HG02763 (cell line): ENCODE data around the gene TUBGCP3.

Experiments used
- ATAC-seq: cut with Tn5 transposase; IDR thresholded peaks from one replicate; pipeline ENCODE4 v1.9.1; 2021; ENCODE audit warnings: mild to moderate bottlenecking, moderate library complexity; ENCODE audit not compliant: unreplicated experiment

Gene TUBGCP3

DNA sequence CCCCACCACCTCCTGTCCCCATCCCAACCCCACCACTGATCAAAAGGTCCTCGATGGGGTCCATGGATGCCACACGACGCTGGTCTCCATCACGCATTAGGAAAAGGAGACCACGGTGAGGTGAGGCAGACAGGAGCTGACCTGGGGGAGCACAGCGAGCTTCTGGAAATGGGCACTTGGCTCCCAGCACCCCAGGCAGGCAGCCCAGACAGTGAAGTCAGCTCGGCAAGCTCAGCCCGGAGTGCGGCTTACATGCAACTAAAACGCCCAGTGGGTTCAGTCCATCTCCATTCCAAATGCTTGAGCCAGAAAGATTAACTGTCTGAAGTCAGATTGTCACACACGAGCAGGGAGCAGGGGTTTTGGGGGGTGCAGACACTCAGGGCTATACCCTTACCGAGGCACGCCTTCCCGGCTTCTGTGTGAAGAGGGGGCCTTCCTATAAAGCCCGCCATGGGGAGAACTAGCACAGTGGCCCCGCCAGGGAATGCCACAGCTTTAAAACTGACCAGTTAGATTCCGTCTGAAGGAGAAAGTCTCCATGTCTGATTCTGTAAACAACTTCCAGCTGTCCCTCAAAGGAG, 132.4 kb downstream of the TUBGCP3 start:
- ATAC-seq, result no peak

DNA sequence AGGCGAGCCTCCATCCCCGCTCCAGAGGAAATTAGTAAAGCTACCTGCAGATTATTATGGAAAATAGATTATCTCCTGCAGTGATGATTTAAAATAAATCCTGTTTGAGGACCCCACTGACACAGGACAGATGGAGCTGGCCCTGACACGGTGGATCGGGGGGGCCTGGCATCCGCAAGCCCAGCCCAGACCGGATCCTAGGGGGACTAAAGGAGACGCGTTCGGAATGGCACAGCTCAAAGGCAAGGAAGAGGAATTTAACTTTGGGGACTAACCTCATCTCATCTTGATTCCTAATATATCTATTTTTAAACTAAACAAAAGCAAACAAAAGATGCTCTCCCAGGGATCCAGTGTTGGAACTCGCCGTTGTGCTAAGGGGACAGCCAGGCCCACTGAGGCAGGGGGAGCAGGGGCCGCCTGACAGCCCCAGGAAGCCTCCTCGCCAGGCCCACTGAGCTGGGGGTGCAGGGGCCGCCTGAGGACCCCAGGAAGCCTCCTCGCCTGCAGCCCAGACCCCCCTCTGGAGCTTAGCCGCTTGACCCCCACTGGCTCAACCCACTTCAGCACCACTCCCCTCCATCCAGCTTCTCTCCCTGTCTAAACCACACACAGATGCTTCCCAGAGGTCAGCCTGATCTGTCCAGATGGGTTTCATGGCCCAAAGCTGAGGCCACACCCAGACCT, 133.2 kb downstream of the TUBGCP3 start:
- ATAC-seq, result no peak

DNA sequence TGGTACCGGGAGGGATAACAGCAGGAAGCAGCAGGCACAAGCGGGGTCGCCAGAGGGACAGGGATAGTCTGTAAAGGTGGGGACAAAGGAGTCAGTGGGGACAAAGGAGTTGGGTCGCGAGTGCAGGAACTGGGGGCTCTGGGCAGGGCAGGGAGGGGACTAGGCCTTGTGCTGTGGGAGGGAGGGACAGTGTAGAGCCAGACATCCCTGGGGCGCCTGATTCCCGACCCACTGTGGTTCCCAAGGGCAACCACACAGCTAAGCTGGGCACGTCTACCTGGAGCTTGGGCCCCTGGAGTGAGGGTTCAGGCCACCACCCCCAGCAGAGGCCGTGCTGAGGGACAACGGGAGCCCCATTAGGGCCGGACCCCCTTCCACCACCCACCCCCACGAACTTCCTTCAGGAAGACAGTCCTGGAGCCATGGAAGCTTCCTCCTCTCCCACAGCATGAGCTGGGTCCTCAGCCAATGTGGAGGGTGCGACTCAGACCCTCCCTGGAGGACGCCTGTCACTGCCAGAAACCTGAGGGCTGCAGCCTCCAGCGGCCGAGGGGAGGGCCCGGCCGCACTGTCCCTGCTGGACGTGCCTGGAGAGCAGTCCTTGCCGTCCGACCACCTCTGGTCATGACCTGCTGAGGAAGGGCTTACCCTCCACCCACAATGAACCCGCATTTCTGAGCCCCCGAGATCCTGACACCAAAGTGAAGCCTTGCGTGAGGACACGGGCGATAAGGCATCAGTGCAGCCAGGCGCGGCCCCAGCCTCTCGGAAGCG, 133.9 kb downstream of the TUBGCP3 start:
- no peak for ATAC-seq

DNA sequence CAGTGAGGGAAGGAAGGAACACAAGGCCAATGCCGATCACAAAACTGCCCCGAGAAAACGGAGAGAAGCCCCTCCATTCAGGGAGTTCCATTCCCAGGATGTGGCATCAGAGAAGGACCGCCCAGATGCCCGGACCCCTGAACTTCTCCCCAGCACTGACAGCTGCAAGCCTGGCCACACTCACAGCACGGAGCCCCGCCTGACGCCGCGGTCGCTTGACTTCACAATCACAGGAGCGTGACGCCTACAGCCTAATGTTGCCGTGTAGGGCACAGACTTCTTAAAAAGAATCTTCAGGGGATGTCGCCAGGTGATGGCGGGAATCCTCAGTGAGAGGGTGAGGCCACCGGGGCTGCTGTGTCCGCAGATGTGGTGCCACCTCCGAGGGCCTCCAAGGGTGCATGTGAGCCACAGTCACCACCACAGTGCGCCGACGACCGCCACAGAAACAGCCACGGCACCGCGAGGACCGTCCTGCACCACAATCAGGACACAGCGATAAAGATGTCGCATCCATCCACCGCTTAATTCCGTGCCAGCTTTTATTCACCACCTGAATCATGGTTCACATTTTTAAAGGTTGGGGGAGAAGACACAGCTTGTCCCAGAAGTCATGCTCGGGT, 134.6 kb downstream of the TUBGCP3 start:
- no peak for ATAC-seq

DNA sequence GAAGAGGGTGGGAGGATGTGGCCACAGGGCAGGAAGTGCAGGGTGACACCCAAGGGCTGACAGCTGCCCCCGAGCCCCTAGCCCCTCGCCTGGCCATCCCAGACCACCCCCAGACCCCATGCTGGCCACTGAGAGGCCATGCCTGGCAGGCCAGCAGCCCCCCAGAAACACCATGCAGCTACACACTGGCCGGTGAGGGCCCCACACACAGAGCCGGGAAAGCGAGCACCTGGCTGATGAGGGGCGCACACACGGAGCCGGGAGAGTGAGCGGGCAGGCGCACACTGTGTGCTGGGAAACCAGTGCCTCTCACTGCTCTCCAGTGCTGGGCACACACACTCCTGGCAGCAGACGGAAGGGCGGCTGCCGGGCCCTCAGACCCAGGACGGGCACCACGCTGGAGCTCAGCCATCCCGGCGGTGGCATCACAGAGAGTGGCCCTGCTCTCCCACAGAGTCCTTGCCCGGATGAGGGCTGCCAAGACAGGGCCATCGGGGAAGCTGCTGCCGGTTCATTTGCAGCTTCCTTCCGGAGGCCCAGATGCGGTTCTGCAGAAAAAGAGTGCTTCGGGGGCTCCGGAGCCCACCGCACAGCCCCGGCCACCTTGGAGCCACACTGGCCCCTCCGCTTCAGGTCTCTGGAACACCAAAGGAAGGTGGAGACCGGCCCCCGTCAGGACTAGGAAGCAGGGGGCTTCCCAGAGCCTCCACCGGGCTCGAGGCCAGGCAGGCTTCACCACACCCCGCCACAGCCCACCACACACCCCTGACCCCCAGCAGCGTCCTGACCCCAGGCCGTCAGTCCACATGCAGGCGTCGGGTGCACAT, 135.4 kb downstream of the TUBGCP3 start:
- no peak for ATAC-seq

DNA sequence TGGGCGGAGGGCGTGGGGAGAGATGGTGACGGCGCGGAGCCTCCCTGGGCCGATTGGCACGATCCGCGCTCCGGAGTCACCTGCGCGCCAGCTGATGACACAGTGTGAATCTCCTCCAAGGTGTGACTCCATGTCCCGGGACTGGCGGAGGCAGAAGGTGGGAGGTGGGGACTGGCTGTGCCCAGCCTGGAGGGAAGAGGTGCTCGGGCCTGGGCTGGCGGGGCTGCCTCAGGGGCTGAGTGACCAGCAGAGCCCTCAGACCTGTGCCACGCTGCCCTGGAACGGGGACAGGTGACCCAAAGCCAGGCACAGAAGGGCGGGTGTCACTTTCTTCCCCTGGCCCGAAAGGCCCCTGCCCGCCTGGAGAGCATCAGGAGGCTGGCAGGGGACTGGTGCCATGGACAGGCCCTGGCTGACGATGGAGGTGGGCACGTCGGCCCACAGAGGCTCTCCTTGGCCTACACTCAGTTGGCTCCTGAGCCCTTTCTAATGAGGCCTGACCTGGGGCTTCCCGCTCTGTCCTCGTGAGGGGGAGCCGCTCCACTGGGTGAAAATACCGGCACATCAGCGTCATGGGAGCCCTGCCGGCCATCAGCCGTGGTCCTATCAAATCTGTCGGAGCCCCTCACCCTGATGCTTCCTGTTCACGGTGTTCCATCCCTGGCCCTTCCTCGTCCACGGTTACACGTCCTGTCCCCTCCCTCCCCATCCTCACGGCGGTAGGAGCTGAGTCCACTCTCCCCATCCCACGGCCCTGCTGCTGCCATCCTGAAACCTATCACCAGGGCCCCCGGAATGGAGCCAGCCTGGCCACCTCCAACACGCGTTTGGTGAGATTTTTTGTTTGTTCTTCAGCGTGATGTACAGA, 136.2 kb downstream of the TUBGCP3 start:
- no peak for ATAC-seq

DNA sequence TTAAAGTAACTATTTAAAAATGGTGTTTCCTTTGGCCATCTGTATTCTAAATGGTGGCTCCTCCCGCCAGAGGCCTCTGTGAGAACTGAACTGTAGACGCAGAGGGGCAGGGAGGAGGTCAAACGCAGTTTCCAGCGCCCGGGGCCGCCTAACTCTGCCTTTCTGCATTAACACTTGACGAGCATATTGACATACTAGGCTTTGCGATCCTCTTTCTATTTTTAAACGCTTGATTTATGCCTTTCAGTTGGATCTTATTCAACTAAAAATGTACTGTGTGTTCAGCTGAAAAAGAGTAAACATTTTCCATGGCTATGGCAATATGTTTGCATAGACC, 137.1 kb downstream of the TUBGCP3 start:
- no peak for ATAC-seq

DNA sequence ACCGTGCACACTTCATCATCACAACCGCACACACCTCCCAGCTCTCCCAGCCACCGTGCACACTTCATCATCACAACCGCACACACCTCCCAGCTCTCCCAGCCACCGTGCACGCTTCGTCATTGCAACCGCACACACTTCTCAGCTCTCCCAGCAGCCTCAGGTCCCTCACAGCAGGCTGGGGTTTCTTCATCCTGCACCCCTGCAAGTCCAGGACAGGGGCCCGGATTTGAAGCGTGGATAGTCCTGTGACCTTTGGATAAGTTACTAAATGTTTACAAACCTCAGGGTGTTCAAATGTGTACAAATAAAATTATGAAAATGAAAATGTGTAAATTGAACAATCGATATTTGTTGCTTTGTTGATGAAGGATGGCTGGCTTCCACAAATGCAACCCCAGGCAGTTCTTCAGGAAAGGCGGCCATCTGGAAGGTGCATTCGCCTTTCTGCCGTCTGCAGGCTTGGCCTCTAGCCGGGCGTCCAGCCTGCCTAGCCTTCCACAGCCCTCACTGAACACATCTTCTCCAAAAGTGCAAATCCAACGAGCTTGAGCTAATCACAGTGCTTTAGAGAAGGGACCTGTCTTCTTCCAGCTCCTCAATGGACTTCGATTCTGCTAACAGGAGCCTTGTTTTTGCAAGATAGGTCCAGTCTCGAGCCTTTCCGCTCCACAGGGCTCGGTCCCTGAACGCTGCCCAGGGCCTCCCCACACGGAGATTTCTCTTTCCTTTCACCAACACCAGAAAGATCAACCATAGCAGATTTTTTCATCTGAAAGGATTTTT, 137.6 kb downstream of the TUBGCP3 start:
- no peak for ATAC-seq

DNA sequence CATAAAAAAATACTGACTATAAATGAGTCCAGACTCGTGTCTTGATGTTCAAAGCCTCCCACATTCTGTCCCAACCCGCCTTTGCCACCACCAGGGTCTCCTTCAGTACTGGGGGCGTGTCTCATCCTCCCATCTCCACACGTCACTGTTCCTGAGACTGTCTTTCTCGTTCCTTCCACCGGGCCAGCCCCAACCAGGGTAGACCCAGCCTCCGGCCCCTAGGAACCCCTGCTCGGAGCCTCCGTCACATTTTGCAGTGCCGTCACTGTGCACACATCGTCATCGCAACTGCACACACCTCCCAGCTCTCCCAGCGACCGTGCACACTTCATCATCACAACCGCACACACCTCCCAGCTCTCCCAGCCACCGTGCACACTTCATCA, 138.4 kb downstream of the TUBGCP3 start:
- no peak for ATAC-seq

DNA sequence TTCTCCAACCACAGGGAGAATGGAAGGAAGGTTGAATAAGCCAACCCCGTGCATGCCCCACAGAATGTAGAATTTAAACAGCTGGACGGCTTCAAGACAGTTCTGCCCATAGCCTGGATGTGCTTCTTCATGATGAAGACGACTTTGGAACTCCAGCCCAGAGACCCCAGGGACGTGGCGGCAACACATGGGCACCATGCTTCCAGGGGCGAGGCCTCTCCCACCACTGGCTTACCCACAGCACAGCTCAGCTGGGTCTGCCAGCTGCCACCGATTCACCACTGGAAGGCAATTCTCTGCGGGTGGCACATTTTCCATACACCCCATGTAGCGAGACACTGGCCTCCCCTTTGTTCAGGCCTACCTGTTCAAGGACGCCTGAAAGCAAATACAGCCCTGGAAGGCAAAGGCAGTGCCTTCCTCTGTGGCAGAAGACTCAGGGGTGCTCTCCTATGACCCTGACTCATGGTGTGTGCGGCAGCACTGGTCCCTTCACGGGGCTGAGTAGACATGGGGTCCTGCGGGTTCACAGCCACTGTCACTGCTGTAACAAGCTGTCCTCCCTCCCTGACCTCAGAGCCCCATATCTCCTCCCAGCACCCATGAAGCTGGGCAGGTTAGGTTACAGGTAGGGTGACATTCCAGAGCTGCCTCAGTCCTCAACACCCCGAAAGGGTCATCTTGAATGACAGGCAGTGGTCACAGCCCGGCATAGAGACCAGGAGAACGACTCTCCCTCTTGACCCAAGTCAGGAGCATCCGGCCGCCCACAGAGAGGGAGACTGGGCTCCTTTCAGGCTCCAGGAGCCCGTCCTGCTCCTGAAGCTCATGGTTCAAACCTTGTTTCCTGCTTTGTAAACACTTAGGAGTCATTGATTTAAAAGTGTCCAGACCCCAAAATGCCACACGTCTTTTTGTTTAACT, 139.1 kb downstream of the TUBGCP3 start:
- ATAC-seq, result no peak

DNA sequence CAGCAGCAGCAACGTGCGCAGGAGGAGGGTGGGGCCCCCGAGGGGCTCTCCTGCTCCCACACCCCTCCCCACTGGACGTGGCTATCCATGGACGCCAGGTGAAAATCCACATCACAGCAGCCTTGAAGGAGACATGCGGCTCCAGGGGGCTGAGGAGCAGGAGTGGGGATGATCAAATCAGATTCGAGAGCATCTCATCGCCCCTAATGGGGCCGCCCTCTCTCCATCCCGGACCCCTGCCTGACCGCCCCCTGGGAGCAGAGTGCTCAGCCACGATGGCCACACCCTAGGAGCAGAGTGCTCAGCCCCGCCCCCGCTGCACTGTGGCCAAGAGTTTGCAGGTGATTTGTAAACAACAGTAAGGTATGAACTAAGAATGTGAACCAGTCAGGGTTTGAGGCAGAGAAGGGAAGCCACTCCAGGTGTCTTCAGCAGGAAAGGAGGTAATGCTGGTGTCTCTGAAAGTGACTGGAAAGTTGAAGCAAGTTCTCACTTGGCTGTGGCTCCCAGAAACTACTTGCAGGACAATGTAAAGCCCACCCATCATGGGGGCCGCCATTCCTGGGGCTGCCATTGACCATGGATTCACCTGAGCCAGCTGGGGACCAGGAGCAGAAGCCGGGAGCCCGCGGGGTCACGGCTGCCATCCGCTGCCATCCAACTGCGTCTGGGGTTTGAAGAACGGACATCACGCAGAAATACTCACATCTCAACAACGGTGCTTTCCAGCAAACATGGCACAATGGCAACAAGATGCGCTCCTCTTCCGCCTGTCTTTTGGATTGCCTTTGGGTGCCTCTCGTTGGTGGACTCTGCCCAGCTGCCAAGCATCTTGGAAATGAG, 140.0 kb downstream of the TUBGCP3 start:
- ATAC-seq, result no peak

DNA sequence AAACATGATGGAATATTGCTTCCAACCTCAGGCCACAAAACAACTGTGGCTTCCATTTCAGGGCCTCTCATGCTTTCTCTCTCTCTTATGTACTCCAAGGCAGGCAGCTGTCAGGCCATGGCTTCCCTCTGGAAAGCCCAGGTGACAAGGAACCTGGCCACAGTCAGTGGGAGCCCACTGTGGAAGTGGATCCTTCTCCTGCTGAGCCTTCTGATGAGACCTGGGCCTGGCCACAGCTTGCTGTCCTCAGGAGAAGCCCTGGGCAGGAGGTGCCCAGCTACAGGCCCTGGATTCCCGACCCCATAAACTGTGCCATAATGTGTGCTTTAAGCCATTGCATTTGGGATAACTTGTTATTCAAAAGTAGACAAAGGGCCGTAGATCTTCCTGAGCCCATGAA, 140.6 kb downstream of the TUBGCP3 start:
- ATAC-seq, result no peak

DNA sequence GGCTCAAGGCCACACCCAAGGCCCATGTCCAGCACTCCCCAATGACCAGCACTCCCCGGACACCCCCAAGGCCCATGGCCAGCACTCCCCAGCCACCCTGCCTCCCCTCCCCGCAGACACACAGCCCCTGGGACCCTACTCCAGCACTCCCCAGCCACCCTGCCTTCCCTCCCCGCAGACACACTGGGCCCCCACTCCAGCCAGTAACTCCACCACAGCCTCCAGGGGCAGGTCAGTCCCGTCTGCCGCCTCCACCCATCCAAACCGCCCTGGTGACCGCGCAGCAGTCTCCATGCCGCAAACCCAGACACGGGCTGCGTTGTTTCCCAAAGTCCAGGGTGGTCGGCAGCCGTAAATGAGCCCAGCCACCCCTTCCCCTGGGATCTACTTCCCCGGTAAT, 141.1 kb downstream of the TUBGCP3 start:
- no peak for ATAC-seq

DNA sequence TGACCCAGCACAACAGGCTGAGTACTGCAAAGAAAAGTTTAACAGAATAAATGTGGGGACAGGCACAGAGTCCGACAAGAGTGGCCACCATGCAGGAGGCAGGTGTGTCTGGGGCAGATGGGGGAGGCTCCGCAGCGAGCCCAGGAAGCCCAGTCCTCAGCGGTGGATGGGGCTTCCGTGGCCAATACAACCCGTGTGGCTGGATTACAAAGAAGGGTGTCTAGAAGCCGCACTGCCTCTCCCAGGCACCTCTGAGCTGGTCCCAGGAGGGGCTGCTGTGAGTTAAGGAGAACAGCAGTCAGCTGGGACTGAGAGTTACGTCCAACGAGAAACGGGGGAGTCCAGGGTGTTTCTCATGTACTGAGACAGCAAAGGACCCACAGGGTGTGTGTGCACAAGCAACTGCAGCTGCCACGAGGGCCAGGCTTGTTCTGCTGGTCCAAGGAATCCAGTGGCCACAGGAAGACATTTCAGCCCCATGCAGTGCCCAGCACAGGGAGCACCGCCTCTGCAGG, 141.5 kb downstream of the TUBGCP3 start:
- ATAC-seq, result no peak

DNA sequence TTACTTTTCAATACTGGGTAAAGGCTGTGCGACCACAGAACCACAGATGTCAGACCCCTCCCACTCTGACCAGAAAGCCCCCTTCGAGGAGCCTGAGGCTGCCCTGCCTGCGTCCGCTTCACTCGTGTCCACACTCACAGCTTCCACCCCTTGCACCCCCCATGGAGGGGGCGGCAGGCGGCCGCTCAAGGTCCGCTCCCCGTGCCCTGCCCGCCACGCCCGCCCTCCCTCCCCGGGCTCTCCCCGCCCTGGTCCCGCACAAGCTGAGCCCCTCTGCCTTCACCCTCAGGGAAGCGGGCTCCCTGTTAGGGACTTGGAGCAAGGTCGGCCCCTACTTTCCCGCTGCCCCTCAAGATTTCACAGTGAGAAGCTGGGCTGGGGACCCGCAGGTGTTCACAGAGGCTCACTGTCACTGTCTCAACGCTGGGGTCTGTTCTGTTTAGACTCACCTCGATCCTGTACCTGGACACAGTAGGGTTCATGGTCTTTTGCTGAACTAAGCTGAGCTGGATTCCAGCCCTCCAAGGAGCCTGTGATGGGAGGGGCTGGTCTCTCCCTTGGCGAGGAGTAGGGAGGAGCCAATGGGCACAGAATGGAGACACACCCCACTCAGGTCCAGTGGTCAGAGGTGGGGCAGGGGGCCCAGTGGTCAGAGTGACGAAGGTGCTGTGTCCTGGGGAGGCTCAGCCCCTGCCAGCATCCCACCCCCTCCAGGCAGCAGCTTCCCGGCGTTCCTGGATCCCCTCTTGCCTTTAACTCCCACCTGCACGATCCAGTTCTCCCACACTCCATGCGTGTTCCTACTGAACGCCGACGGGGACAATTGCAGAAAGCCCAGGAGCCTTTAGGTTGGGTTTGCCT, 142.3 kb downstream of the TUBGCP3 start:
- ATAC-seq, result no peak
